Measurements from ENCODE around the gene MCC. TPM values are rescaled to one million over a fixed set of nuclear protein-coding genes. Genes with fewer than 3 reads are reported as not detected.

Gene MCC
- polyA plus RNA-seq, 2 of the 4 experiments (the other 2 are of a cell fraction) = 0.09 to 0.10 TPM

- FAIRE-seq (no peak), ATAC-seq (no peak), DNase-seq (ENCODE audit: low read depth in 1 of 2, low spot score in 1 of 2) (no peak)
- ChIA-PET CTCF (no interaction called here), POLR2A (no interaction called here)
- Histone ChIP-seq H3K4me1 (no peaks in the 10 kb centered on the region), H3K4me2 (no peak overlapping the region), H3K4me3 (no peak overlapping the region), H3K9me3 (no peaks in the 10 kb centered on the region), H3K27ac (no peak overlapping the region)
- TF ChIP-seq HDAC2 (IDR thresholded peaks at IDR 0.05) (no peak), POLR2AphosphoS2 (conservative IDR thresholded peaks at IDR 0.05; ENCODE audit: low read length) (no peak), PBX3 (IDR thresholded peaks at IDR 0.05) (no peak), GATA3 (IDR thresholded peaks at IDR 0.05; ENCODE audit: borderline replicate concordance) (no peak), RAD21 (conservative IDR thresholded peaks at IDR 0.05 in 1 of 2, IDR thresholded peaks at IDR 0.05 in 1 of 2) (no peak), CBX8 (IDR thresholded peaks at IDR 0.05) (no peak), SMC3 (IDR thresholded peaks at IDR 0.05) (no peak), MAX (IDR thresholded peaks at IDR 0.05) (no peak), EP300 (IDR thresholded peaks at IDR 0.05) (no peak), FOXS1 (CRISPR knock-in tag; IDR thresholded peaks at IDR 0.05) (no peak), ZSCAN20 (CRISPR knock-in tag; IDR thresholded peaks at IDR 0.05) (no peak)
- WGBS (ENCODE audit: missing lambda C conversion rate) = 55% methylated on average over 5 of the region's 5 CpGs
Measured at GRCh38 chr5:113201715-113202114, 286.5 kb downstream of the MCC start.

DNA sequence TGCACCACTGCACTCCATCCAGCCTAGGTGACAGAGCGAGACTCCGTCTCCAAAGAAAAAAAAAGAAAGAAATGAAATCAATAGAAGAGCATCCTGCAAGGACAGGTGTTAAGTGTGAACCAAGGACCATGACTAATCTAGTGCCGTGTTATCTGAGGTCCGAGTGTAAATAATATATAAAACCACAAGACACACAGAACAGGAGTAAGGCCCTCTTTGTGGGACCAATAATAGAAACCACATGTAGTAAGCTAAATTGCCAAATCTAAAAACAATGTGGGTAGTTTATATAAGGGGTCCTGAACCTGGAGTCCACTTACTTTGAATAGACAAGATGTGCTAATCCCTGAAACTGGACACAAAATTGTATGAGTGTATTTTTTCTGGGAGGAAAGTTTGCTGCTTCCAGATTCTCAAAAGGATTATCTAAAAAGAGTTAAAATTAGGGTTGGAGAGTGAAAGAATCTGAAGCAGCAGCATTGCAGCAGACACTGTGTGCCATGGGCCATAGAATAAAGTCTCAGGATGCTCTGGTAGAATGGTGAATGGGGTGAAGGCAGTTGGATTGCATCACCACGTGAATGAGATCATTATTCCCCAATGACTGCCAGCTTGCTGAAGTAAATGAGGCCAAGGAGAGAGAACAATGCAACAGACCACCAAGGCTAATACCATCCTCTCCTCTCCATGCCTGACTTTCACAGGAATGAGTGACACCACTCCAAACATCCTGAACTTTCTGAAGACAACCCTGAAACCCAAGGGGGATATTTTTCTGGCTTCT lies 288.9 kb downstream of the MCC start:
- WGBS (ENCODE audit: missing lambda C conversion rate) = 61% methylated on average over 5 of the region's 5 CpGs
- no peak for DNase-seq (ENCODE audit: low read depth in 1 of 2, low spot score in 1 of 2)
- H3K4me2 ChIP-seq = no peak overlapping the region

GRCh38 chr5:113197456-113198200 lies 290.6 kb downstream of the MCC start:
- H3K4me1 ChIP-seq = no peaks in the 10 kb centered on the region
- POLR2A ChIA-PET = no interaction called here

More for the DNA sequence above, 288.9 kb downstream of the MCC start:
- no peaks in the 10 kb centered on the region for H3K9me3 ChIP-seq
- no peaks in the 10 kb centered on the region for H3K4me1 ChIP-seq
- no peak overlapping the region for H3K4me3 ChIP-seq
- POLR2A ChIA-PET = no interaction called here
- H3K27ac ChIP-seq = no peak overlapping the region
- ATAC-seq (no peak), FAIRE-seq (no peak)
- TF ChIP-seq SMC3 (IDR thresholded peaks at IDR 0.05) = no peak
- TF ChIP-seq RAD21 (conservative IDR thresholded peaks at IDR 0.05 in 1 of 2, IDR thresholded peaks at IDR 0.05 in 1 of 2) = no peak
- no peak for TF ChIP-seq HOXB5 (CRISPR knock-in tag; IDR thresholded peaks at IDR 0.05)
- no peak for TF ChIP-seq HES2 (IDR thresholded peaks at IDR 0.05)
- TF ChIP-seq MAFK (IDR thresholded peaks at IDR 0.05; ENCODE audit: partially characterized antibody) = no peak
- TF ChIP-seq, protein P1, sequence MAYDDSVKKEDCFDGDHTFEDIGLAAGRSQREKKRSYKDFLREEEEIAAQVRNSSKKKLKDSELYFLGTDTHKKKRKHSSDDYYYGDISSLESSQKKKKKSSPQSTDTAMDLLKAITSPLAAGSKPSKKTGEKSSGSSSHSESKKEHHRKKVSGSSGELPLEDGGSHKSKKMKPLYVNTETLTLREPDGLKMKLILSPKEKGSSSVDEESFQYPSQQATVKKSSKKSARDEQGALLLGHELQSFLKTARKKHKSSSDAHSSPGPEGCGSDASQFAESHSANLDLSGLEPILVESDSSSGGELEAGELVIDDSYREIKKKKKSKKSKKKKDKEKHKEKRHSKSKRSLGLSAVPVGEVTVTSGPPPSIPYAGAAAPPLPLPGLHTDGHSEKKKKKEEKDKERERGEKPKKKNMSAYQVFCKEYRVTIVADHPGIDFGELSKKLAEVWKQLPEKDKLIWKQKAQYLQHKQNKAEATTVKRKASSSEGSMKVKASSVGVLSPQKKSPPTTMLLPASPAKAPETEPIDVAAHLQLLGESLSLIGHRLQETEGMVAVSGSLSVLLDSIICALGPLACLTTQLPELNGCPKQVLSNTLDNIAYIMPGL (CRISPR knock-in tag; IDR thresholded peaks at IDR 0.05; ENCODE audit: borderline replicate concordance) = no peak
- no peak for TF ChIP-seq KDM1A (IDR thresholded peaks at IDR 0.05; ENCODE audit: low read depth)
- TF ChIP-seq CBX8 (IDR thresholded peaks at IDR 0.05) = no peak
- no peak for TF ChIP-seq HOXA7 (CRISPR knock-in tag; IDR thresholded peaks at IDR 0.05)
- no peak for TF ChIP-seq BHLHE40 (IDR thresholded peaks at IDR 0.05; ENCODE audit: low read depth, low read length)
- no peak for TF ChIP-seq RARB (CRISPR knock-in tag; IDR thresholded peaks at IDR 0.05)
- no peak for TF ChIP-seq JUNB (IDR thresholded peaks at IDR 0.05)
- TF ChIP-seq CBX2 (IDR thresholded peaks at IDR 0.05; ENCODE audit: borderline replicate concordance, low read depth) = no peak
- no peak for TF ChIP-seq EP300 (IDR thresholded peaks at IDR 0.05)
- no peak for TF ChIP-seq NFE2L2 (conservative IDR thresholded peaks at IDR 0.05; ENCODE audit: low read length)
- no peak for TF ChIP-seq GATA3 (IDR thresholded peaks at IDR 0.05; ENCODE audit: borderline replicate concordance)
- CTCF ChIA-PET = no interaction called here

More at GRCh38 chr5:113197456-113198200, 290.6 kb downstream of the MCC start:
- TF ChIP-seq ZFP36 (IDR thresholded peaks at IDR 0.05; ENCODE audit: borderline replicate concordance, partially characterized antibody) = no peak
- no peak for TF ChIP-seq SMC3 (IDR thresholded peaks at IDR 0.05)
- H3K4me3 ChIP-seq = no peak overlapping the region
- no peak overlapping the region for H3K27ac ChIP-seq
- no peak overlapping the region for H3K4me2 ChIP-seq
- DNase-seq (ENCODE audit: low read depth in 1 of 2, low spot score in 1 of 2) (no peak), ATAC-seq (no peak), FAIRE-seq (no peak)
- WGBS (ENCODE audit: missing lambda C conversion rate) = 41% methylated on average over 7 of the region's 7 CpGs
- CTCF ChIA-PET = no interaction called here
- H3K9me3 ChIP-seq = 0 out of 3 replicates have a peak, but pooled peaks cover 3% of the 10 kb centered on the region

All from A549 (cell line).